Measurements from ENCODE around the gene ING3.

GRCh38 chr7:120961638-120962173 is 11.1 kb downstream of the ING3 start:
- TF ChIP-seq POLR2AphosphoS5 (IDR thresholded peaks at IDR 0.05; ENCODE audit: low read depth) (no peak), CTCF (IDR thresholded peaks at IDR 0.05; ENCODE audit: insufficient read depth, low read length) (no peak), GABPA (IDR thresholded peaks at IDR 0.05; ENCODE audit: low read depth) (no peak)
